Cerebellar cortex (tissue), 1 donor: ENCODE measurements around the gene FUCA1.
A peak's percentile ranks its signal among the peaks of the same experiment; 100 is the strongest.
"Not testable (repeated sequence)": the region's sequence is repeated elsewhere in the genome, so short reads cannot be mapped to it uniquely, and the experiment has no call there.

ENCODE experiments used
- DNase-seq: peaks from one replicate; pipeline ENCODE4 v3.0.0-alpha.2; 2015; ENCODE audit warnings: low spot score

Gene FUCA1

GRCh38 chr1:23837908-23838307 is 30.2 kb downstream of the FUCA1 start:
- no peak for DNase-seq

GRCh38 chr1:23836037-23836436 is 32.1 kb downstream of the FUCA1 start:
- no peak for DNase-seq

DNA sequence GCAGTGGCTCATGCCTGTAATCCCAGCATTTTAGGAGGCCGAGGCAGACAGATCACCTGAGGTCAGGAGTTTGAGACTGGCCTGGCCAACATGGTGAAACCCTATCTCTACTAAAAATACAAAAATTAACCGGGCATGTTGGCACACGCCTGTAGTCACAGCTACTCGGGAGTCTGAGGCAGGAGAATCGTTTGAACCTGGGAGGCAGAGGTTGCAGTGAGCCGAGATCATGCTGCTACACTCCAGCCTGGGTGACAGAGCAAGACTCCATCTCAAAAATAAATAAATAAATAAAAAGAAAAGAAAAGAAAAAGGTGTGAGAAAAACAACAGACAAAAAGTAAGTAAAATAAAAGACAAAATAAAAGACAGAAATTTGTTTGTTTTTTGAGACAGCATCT is 33.9 kb downstream of the FUCA1 start:
- not testable (repeated sequence) for DNase-seq

- DNase-seq = no peak
Measured at GRCh38 chr1:23827717-23828116, 40.4 kb downstream of the FUCA1 start.

DNA sequence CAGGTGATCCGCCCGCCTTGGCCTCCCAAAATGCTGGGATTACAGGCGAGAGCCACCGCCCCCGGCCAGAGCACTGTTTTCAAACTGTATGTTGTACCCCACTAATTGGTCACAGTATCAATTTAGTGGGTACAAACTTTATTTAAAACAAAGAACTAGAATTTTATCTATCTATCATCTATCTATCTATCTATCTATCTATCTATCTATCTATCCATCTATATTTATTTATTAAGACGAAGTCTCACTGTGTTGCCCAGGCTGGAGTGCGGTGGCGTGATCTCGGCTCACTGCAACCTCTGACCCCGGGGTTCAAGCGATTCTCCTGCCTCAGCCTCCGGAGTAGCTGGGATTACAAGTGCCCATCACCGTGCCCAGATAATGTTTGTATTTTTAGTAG is 41.5 kb downstream of the FUCA1 start:
- not testable (repeated sequence) for DNase-seq

DNA sequence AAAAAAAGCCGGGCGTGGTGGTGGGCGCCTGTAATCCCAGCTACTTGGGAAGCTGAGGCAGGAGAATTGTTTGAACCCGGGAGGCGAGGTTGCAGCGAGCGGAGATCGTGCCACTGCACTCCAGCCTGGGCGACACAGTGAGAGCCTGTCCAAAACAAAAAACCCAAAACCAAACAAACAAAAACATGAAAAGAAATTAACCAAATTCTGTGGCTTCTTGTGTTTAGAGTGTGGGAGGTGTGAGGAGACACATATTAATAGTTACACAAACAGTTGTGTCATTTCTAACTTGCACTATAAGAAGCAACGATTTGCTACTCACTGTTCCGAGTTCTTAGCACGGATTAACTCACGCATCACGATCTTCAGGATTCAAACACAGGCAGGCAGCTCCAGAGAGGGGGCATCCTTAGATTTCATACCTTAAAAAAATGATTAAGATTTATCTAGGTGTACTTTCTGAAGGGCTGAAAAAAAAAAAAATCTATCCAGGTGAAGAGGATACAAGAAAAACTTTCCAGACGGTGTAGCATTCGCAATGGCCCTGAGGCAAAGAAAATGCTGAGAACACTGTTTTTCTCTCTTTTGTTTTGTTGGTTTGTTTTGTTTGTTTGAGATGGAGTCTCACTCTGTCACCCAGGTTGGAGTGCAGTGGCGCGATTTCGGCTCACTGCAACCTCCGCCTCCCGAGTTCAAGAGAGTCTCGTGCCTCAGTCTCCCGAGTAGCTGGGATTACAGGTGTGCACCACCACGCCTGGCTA is 42.1 kb downstream of the FUCA1 start:
- peak; percentile 24 for DNase-seq

DNA sequence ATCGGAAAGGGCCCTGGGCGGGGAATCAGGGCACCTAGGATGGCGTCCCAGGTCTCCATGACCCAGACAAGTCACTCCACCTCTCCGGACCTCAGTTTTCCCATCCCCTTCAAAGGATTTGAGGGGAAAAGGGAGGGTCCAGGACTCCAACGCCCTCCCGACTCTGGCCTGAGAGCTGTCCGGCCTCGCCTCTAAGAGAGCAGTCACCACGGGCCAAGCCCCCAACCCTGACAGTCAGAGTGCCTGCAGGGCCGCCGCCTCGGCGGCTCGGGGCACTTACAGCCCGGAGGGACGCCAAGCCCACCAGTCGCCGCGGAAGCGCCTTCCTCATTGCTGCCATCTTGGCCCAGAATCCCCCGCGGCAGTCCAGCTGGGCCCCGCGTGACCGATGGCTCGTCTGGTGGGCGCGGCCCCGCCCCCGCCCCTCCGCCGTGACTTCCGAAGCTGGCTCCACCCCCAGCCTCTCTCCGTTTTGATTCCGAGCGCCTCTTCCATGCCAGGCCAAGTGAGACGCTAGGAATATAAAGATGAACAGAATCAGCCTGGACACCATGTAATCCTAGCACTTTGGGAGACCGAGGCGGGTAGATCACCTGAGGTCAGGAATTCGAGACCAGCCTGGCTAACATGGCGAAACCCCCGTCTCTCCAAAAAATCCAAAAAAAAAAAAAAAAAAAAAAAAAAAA is 42.9 kb downstream of the FUCA1 start, which contains the start of gene HMGCL:
Gene HMGCL, minus strand, starts transcription at position 354 of the 686 bp plus-strand sequence. Its CDS starts 14 bp downstream, at position 340.
- DNase-seq = peak; percentile 90

GRCh38 chr1:23824711-23825075 is 43.4 kb downstream of the FUCA1 start:
- DNase-seq = no peak

- no peak for DNase-seq
Measured at GRCh38 chr1:23823767-23824166, 44.3 kb downstream of the FUCA1 start.

DNA sequence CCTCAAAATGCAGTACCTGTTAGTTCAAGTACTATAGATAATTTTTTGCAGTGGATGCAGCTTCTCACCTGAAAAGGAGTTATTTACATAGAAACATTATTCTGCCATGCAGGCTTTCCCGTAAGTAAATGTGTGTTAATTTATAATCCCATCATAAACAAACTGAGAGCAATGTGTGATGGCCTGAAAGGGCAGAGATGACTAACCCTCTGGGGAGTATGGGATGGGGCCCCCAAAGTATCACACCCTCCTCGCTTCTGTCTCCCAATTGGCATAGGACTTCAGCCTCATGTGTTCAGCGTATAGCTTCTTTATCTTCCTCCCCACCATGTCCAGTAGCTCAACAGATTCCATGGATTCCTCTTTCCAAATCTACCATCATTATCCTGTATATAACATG is 50.5 kb downstream of the FUCA1 start:
- no peak for DNase-seq

DNA sequence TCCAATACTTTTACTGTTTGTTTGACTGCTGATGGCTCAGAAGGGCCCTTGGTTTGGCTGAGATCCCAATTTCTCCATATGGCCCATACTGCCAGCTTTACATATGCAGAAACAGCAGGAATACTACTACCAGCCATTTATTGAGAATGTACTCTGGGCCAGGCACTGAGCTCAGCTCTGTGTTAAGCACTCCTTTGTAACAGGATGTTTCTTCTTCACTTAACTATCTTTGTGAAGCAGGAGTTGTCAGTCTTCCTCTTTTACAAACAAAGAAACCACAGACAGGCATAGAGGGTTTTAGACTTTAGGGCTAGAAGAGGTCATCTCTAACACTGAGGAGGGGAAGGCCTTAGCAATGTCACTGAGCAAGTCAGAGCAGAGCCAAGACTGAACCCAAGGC is 51.2 kb downstream of the FUCA1 start:
- no peak for DNase-seq

- no peak for DNase-seq
Measured at GRCh38 chr1:23816361-23816760, 51.7 kb downstream of the FUCA1 start.

DNA sequence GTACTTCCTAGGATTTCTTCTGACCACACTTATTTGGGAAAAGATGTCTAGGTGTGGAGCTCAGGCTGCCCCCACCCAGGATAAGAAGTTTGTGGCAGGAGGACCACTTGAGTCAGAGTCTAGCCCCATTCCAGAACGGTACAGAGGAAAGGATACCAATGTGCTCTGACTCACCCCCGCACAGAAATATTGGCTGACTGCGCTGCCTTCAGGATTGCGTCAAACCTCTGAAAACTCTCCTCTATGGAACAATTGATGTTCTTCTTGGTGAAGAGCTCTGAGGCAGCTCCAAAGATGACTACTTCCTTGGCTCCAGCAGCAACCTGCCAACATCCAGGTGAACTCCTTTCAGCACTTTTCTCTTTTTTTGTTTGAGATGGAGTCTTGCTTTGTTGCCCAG is 54.1 kb downstream of the FUCA1 start:
- no peak for DNase-seq

GRCh38 chr1:23810818-23811540 is 57.1 kb downstream of the FUCA1 start:
- DNase-seq = peak; percentile 38

GRCh38 chr1:23809751-23810171 is 58.3 kb downstream of the FUCA1 start:
- DNase-seq = peak; percentile 60

GRCh38 chr1:23807453-23807852 is 60.6 kb downstream of the FUCA1 start:
- no peak for DNase-seq

DNA sequence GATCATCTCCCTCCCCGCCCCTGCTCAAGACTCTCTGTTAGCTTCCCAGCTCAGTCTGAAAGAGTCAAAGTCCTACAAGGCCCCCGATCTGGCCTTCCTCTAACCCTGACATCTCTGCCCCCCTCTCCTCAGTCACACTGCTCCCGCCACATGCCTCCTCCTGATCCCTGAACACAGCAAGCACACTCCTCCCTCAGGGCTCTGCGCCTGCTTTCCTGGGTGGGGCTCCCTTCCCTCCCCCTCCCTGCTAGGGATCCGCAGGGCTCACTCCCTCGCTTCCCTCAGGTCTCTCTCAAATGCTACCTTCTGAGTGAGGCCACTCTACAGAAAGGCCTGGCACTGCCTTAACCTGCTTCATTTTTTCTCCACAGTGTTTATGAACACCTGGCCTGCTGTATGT is 61.8 kb downstream of the FUCA1 start:
- DNase-seq = no peak

DNA sequence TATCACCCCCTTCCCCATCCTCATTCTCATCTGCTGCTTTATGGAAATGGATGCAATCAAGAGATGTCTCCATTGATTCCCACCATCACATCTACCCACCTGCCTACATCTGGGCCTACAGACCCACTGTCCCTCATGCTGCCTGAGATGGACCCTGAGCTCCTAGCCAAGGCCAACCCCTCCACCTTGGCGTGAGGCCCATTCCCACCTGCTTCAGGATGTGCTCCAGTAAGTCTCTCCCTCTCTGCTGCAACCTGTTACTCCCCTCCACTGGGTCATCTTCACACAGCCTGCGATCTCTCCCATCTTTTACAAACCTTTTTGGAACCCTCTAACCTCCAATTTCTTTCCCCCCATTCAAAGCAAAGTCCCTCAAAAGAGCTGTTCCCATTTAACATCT is 63.1 kb downstream of the FUCA1 start:
- DNase-seq = no peak

- no peak for DNase-seq
Measured at GRCh38 chr1:23804183-23804835, 63.8 kb downstream of the FUCA1 start.

GRCh38 chr1:23803674-23804073 is 64.4 kb downstream of the FUCA1 start:
- DNase-seq = no peak

DNA sequence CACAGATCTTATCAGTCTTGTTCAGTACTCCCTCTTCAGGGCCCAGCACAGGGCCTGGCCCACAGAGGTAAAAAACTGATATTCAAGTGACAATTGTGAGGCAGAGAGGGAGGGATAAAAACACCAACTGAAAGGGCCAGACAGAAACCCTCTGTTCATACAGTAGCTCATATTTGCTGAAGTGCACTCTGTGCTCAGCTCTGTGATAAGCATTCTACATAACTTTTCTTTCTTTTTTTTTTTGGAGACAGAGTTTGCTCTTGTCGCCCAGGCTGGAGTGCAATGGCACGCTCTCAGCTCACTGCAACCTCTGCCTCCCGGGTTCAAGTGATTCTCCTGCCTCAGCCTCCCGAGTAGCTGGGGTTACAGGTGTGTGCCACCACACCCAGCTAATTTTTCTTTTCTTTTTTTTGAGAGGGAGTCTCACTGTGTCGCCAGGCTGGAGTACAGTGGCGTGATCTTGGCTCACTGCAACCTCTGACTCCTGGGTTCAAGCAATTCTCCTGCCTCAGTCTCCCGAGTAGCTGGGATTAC is 65.2 kb downstream of the FUCA1 start:
- not testable (repeated sequence) for DNase-seq

DNA sequence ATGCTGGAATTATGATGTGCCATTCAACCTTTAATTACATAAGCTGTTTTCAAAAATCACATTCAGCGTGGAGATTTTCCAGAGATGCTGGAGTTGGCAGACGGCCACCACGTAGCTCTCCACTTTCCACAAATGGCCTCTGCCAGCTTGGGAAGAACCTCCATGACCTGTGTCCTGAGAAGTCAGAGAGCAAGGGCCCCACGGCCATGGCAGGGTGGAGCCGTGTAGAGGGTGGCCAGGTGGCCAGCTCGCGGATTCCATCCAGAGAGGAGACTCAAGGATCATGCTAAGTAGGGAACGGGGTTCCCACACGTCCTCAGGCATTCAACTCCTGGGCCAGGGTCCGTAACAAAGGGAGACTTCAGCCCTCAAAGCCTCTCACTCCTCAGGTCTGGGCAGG is 66.2 kb downstream of the FUCA1 start:
- DNase-seq = no peak
